HG02885 (cell line): ENCODE results near the gene ARSI.
"Not testable (repeated sequence)": the region's sequence is repeated elsewhere in the genome, so short reads cannot be mapped to it uniquely, and the experiment has no call there.

ENCODE experiments used
- ATAC-seq: cut with Tn5 transposase; IDR thresholded peaks from one replicate; pipeline ENCODE4 v1.9.1; 2021; ENCODE audit warnings: mild to moderate bottlenecking; ENCODE audit not compliant: unreplicated experiment, poor library complexity

The ARSI gene

DNA sequence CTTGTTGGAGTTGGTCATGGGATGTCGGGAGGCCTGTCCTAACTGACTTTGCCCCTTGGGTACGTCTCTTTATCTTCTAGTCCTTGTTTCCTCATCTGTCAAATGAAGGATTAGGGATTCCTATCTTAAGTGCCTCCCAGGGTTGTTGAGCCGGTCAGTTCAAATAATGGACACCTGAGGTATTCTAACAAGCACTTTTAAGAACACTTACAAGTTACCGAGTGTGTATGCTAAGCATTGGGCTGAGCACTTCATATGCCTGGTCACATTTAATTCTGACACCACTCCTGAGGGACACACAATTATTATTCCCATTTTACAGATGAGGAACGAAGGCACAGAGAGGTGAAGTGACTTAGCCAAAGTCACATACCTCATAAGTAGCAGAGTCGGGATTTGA lies 50.2 kb downstream of the ARSI start:
- ATAC-seq = no peak

DNA sequence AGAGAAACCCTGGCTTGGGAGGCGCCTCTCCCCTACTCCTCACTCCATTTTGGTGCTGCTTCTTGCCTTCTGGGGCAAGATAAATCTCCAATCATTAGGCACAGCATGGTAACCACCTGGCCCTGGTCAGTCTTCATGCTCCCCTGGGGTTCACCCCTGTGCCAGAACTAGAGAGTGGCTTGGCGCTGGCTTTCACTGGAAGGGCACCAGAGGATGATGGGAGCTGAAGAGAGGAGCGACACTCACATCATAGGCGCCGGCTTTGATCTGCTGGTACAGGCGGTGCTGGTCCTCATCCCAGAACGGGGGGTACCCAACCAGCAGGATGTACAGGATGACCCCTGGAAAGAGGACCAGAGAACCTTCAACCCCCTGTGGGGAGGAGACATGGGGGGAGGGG lies 51.2 kb downstream of the ARSI start:
- ATAC-seq = no peak

DNA sequence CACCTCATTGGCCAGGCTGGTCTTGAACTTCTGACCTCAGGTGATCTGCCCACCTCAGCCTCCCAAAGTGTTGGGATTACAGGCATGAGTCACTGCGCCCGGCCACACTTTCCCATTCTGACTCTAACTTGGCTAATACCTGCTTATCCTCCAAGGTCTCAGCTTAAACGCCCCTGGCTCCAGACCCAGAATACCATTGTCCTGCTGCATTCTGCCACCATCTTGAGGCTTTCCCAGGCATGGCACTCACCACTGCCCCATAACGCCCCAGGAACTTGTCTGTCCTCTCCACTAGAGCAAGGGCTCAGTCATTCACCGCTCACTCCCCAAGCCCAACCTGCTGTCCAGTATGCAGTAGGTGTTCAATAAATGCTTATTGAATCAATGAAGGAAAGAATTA lies 53.0 kb downstream of the ARSI start:
- no peak for ATAC-seq

DNA sequence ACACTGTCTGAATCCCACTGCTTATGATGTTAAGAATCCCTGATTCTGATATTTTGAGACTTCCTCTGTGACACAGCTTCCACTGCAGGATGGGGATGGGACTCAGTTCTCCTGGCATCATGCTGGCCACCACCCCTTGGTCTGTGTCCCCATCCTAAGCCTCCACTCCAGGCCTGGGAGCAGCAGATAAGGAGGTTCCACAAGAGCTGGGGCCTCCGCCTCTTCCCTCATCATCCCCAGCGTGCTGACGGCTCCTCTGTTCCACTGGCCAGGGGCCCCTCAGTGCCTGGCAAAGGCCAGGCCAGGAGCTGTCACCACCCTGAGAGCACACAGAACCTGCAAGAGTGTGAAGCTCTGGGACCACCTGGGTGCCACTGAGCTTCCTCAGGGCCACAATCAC lies 53.8 kb downstream of the ARSI start:
- ATAC-seq = no peak

DNA sequence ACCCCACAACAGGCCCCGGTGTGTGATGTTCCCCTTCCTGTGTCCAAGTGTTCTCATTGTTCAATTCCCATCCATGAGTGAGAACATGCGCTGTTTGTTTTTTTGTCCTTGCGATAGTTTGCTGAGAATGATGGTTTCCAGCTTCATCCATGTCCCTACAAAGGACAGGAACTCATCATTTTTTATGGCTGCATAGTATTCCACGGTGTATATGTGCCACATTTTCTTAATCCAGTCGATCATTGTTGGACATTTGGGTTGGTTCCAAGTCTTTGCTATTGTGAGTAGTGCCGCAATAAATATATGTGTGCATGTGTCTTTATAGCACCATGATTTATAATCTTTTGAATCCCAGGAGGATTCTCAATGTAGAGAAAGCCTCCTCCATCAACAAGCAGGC lies 54.2 kb downstream of the ARSI start:
- not testable (repeated sequence) for ATAC-seq

DNA sequence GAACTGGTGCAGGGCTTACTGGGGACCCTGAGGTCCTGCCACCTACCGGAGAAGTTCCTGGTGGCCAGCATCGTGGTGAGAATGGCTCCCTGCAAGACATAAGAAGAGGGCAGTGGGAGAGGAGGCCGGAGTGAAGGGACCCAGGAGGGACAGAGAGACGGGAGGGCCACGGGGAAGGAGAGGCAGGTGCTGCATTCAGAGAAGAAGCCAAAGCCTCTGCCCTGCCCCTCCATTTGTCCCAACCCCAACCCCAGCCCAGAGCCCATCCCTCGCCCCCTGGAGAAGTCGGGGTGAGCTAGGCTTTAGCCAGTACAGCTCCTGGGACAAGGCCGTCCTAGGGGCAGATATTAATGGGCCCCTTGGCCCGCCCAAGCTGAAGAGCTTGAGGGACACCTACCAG lies 55.0 kb downstream of the ARSI start:
- ATAC-seq = no peak

DNA sequence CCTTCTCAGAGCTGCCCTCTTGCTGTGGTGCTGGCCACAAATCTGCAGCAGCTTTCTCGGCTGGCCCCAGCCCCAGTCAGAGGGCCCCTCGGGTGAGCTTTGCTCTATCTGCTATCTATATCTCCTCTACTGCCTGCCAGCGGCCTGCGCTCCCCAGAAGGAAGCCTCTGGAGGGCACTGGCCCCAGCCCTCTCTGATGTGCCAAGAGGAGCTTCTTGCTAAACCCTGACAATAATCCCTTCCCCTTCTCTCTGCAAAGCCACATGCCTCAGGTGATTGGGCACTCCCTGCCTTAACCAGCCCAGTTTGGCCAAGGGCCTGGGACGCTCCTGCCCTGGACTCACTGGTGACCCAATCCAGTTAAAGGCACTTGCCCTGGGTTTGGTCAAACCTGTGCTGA lies 55.9 kb downstream of the ARSI start:
- no peak for ATAC-seq

DNA sequence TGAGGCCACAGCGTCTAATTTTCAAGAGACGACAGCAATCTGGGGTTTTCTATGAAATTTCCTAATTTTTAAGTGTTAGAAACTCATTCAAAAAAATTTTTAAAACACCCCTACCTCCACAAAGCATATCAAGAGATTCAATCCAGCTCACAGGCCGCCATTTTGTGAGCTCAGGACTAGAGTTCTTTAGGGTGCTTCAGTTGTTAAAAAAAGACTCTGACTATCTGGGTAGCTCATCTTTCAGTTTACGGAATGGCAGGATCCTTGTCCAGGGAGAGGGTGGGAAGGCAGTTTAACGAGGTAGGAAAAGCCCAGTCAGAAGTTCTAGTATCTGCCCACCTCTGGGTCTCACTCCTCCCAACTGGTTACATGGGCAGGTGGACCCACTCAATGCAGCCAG lies 56.3 kb downstream of the ARSI start:
- ATAC-seq = no peak
